Kidney epithelial cell (primary cell): Measurements from ENCODE around the gene TNPO1. TPM values are rescaled to one million over a fixed set of nuclear protein-coding genes. Genes with fewer than 3 reads are reported as not detected.

Experiments used
- DNase-seq: peaks from one replicate; pipeline ENCODE4 v3.0.0-alpha.2; 2010; ENCODE audit warnings: low read depth
- H3K27me3 ChIP-seq: 2 replicates; pipeline ENCODE4 v1.6.0; 2011; ENCODE audit warnings: low read length; ENCODE audit not compliant: control insufficient read depth, insufficient read depth
- H3K36me3 ChIP-seq: 2 replicates; pipeline ENCODE4 v1.5.1; 2011; ENCODE audit warnings: low read length; ENCODE audit not compliant: control insufficient read depth, insufficient read depth
- H3K4me3 ChIP-seq: 2 replicates; pipeline ENCODE4 v1.5.1; 2011; ENCODE audit warnings: low read depth, mild to moderate bottlenecking, control low read depth, low read length
- CTCF ChIP-seq: IDR thresholded peaks from 2 replicates; pipeline ENCODE4 v1.5.1; 2011; ENCODE audit warnings: mild to moderate bottlenecking, moderate library complexity, low read length, control low read depth, inconsistent platforms; ENCODE audit not compliant: insufficient read depth, poor library complexity, severe bottlenecking
- total RNA-seq: library from RNA; depleted of rRNA; stranded (reverse); fragments of >200 nt; gene quantifications from 2 replicates; pipeline ENCODE4 v1.2.3, GENCODE V29; 2015

TNPO1 gene
- total RNA-seq, 1 donor from 2014 or later: 118 TPM

DNA sequence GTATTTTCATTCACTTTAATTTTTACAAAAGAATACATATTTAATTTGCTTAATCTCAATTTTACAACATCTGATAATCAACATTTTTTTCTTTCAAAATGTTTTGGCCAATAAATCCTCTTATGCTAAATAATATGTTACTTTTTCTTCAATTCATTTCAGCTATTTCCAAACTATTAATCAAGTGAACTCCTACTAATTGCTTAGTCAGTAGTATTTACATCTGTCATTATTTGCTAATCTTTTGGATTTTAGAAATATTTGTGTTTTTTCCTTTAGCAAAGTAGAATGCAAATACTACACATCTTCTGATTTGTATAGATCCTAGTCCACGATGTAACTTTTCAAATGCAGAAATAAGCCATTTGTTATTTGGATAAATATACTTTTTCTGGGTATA lies 1.6 kb upstream of the TNPO1 start:
- no peak overlapping the region for H3K4me3 ChIP-seq
- H3K36me3 ChIP-seq: no peaks in the 10 kb centered on the region
- TF ChIP-seq CTCF: no peak
- H3K27me3 ChIP-seq: no peaks in the 10 kb centered on the region
- DNase-seq: no peak

DNA sequence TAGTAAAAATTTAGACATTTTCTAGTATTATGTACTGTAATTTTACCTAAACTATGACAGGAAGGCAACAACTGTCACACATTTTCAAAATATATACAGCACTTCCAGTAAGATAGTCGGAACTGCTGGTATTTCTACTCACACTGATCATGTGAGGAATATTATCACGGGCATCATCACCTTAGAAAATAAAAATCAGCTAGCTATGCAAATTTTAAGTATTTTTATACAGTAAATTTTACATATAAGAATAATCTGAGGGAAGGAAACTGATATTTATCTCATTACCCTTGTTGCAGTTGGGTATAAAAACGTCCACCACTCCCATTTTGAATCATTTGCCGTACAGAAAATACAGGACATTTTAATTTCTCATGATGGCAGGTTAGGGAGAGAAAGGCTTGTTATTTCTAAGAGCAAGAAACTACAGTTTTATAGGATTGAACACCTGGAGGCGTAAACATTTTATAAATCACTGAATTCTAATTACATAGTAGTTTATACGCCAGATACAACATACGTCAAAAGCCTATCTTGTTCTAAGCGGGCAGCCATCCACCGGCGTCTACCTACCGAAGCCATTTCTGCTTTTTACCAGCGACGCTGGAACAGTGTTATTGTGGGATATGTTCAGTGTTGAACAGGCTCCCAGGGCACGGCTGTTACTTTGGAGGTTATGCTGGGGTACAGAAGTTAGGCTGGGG lies 729 bp upstream of the TNPO1 start:
- no peak for DNase-seq
- TF ChIP-seq CTCF: no peak

GRCh38 chr5:72817076-72817481 lies 618 bp downstream of the TNPO1 start:
- no peaks in the 10 kb centered on the region for H3K36me3 ChIP-seq
- peak overlapping the region; percentile 88 for H3K4me3 ChIP-seq
- no peak for TF ChIP-seq CTCF
- H3K27me3 ChIP-seq: no peaks in the 10 kb centered on the region
- DNase-seq: no peak

More for the DNA sequence above, 729 bp upstream of the TNPO1 start:
- no peaks in the 10 kb centered on the region for H3K27me3 ChIP-seq
- H3K4me3 ChIP-seq: peak overlapping the region; percentile 88
- no peaks in the 10 kb centered on the region for H3K36me3 ChIP-seq

GRCh38 chr5:72817671-72818266 lies 1.3 kb downstream of the TNPO1 start:
- DNase-seq: no peak
- Histone ChIP-seq H3K36me3 (no peaks in the 10 kb centered on the region), H3K27me3 (no peaks in the 10 kb centered on the region), H3K4me3 (peak overlapping the region; percentile 88)
- TF ChIP-seq CTCF: no peak

- DNase-seq: no peak
- Histone ChIP-seq H3K27me3 (no peaks in the 10 kb centered on the region), H3K36me3 (no peaks in the 10 kb centered on the region), H3K4me3 (no peak overlapping the region)
- peak; percentile 94 for TF ChIP-seq CTCF
Observed at GRCh38 chr5:72818866-72819534, 2.5 kb downstream of the TNPO1 start.
